ENCODE measurements around the gene RBFOX2. TPM values are rescaled to one million over a fixed set of nuclear protein-coding genes. Genes with fewer than 3 reads are reported as not detected.
"Not testable (repeated sequence)": the region's sequence is repeated elsewhere in the genome, so short reads cannot be mapped to it uniquely, and the experiment has no call there.

RBFOX2 gene, protein sequence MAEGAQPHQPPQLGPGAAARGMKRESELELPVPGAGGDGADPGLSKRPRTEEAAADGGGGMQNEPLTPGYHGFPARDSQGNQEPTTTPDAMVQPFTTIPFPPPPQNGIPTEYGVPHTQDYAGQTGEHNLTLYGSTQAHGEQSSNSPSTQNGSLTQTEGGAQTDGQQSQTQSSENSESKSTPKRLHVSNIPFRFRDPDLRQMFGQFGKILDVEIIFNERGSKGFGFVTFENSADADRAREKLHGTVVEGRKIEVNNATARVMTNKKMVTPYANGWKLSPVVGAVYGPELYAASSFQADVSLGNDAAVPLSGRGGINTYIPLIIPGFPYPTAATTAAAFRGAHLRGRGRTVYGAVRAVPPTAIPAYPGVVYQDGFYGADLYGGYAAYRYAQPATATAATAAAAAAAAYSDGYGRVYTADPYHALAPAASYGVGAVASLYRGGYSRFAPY
- total RNA-seq = 140 to 148 TPM (median 147 TPM) in 3 replicates
- long read RNA-seq, full-length matches to known transcripts = 21 of 188 reads
- long read RNA-seq, partial matches to known transcripts = 2 of 188 reads
- long read RNA-seq, other reads (novel, unspliced or antisense) = 165 of 188 reads

DNA sequence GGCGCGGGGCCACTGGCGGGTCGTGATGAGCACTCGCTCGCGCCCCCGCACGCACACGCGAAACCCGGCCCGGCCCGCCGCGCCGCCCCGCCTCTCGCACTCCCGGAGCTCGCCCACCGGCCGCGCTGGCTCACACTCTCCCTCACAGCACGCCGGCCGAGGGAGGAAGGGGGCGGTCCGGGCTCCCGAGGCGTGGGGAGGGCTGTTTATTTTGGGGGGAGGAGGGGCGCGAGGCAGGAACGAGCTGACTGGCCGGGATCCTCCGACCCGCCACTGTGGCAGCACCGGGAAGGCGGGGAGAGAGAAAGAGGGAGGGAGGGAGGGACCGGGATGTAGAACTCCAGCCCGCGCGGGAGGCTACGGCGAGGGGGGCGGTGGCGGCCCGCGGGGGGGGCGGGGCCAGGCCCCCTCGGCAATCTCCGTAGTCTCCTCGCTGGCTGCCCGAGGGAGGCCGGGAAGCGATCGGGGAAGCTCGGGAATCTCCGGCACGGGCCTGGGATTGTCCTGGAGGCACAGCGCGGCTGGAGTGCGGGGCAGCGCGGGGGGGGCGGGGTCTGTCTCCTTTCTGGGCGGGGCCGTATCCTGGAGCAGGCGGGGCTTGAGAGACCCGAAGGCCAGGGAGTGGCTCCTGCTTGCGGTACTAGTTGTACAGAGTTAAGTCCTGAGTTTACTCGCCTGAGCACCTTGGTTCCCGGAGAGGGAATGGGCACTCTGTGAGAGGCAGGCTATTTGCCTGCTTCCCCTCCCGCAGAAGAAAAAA, at the start of gene RBFOX2:
RBFOX2 (minus strand) TSS at position 179 of the 760 bp plus-strand sequence. CDS start 399 bp downstream, outside the sequence.
- H3K4me1 Mint-ChIP-seq (ENCODE audit: low read depth) = peaks cover 31% of the 10 kb centered on the region

GRCh38 chr22:36077271-36077670, 48.6 kb upstream of the RBFOX2 start:
- Mint-ChIP-seq H3K27ac (ENCODE audit: unreplicated experiment) (peak overlapping the region; percentile 57), H3K9me3 (ENCODE audit: low read depth) (no peaks in the 10 kb centered on the region), H3K27me3 (ENCODE audit: low read depth) (no peaks in the 10 kb centered on the region), H3K36me3 (ENCODE audit: low read depth) (no peaks in the 10 kb centered on the region), H3K4me3 (ENCODE audit: unreplicated experiment) (no peak overlapping the region), H3K4me1 (ENCODE audit: low read depth) (peaks cover 17% of the 10 kb centered on the region)
- TF ChIP-seq, protein P1, sequence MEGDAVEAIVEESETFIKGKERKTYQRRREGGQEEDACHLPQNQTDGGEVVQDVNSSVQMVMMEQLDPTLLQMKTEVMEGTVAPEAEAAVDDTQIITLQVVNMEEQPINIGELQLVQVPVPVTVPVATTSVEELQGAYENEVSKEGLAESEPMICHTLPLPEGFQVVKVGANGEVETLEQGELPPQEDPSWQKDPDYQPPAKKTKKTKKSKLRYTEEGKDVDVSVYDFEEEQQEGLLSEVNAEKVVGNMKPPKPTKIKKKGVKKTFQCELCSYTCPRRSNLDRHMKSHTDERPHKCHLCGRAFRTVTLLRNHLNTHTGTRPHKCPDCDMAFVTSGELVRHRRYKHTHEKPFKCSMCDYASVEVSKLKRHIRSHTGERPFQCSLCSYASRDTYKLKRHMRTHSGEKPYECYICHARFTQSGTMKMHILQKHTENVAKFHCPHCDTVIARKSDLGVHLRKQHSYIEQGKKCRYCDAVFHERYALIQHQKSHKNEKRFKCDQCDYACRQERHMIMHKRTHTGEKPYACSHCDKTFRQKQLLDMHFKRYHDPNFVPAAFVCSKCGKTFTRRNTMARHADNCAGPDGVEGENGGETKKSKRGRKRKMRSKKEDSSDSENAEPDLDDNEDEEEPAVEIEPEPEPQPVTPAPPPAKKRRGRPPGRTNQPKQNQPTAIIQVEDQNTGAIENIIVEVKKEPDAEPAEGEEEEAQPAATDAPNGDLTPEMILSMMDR (IDR thresholded peaks at IDR 0.05) = no peak
- no peak for DNase-seq (ENCODE audit: low spot score)

More for the DNA sequence above, at the start of gene RBFOX2:
- peak within 1 kb of the TSS; percentile 88 for H3K4me3 Mint-ChIP-seq (ENCODE audit: unreplicated experiment)
- H3K27ac Mint-ChIP-seq (ENCODE audit: unreplicated experiment) = peak within 1 kb of the TSS; percentile 95
- TF ChIP-seq, protein P1 (IDR thresholded peaks at IDR 0.05) = no peak
- peak; percentile 97 for DNase-seq (ENCODE audit: low spot score)
- no peaks in the 10 kb centered on the region for H3K27me3 Mint-ChIP-seq (ENCODE audit: low read depth)
- H3K36me3 Mint-ChIP-seq (ENCODE audit: low read depth) = peaks cover 2% of the 10 kb centered on the region
- no peaks in the 10 kb centered on the region for H3K9me3 Mint-ChIP-seq (ENCODE audit: low read depth)

DNA sequence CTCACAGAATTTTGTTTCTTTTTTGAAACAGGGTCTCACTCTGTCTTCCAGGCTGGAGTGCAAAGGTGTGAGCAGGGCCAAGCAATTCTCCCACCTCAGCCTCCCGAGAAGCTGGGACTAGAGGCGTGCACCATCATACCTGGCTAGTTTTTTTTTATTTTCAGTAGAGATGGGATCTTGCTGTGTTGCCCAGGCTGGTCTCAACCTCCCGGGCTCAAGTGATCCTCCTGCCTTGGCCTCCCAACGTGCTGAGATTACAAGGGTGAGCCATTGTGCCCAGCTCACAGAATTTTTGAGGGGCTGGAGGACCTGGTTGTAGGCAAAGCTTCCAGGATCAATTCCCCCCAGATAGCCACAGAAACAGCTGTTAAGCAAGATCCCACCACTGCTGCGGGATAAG, 47.1 kb upstream of the RBFOX2 start:
- H3K27ac Mint-ChIP-seq (ENCODE audit: unreplicated experiment) = no peak overlapping the region
- no peak overlapping the region for H3K4me3 Mint-ChIP-seq (ENCODE audit: unreplicated experiment)
- no peaks in the 10 kb centered on the region for H3K27me3 Mint-ChIP-seq (ENCODE audit: low read depth)
- no peaks in the 10 kb centered on the region for H3K9me3 Mint-ChIP-seq (ENCODE audit: low read depth)
- H3K36me3 Mint-ChIP-seq (ENCODE audit: low read depth) = no peaks in the 10 kb centered on the region
- DNase-seq (ENCODE audit: low spot score) = no peak
- TF ChIP-seq, protein P1 (IDR thresholded peaks at IDR 0.05) = no peak
- H3K4me1 Mint-ChIP-seq (ENCODE audit: low read depth) = peaks cover 7% of the 10 kb centered on the region

DNA sequence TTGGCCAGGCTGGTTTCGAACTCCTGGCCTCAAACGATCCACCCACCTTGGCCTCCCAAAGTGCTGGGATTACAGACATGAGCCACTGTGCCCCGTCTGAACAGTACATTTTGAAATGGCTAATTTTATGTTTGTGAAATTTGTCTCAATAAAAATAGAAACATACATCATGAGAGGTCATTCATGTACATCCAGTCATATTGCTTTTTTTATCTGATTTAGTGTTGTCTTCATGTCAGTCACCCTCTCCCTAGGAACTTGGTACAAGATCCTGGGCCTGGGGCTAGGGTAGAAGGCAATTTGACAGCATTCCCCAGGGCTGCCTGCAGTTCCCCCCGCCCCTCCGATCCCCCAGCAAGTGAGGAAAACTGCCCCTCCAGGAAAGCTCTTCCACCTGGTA, 46.6 kb upstream of the RBFOX2 start:
- H3K27me3 Mint-ChIP-seq (ENCODE audit: low read depth) = no peaks in the 10 kb centered on the region
- H3K4me1 Mint-ChIP-seq (ENCODE audit: low read depth) = peaks cover 5% of the 10 kb centered on the region
- H3K4me3 Mint-ChIP-seq (ENCODE audit: unreplicated experiment) = no peak overlapping the region
- H3K9me3 Mint-ChIP-seq (ENCODE audit: low read depth) = no peaks in the 10 kb centered on the region
- TF ChIP-seq, protein P1 (IDR thresholded peaks at IDR 0.05) = no peak
- no peaks in the 10 kb centered on the region for H3K36me3 Mint-ChIP-seq (ENCODE audit: low read depth)
- H3K27ac Mint-ChIP-seq (ENCODE audit: unreplicated experiment) = no peak overlapping the region
- DNase-seq (ENCODE audit: low spot score) = no peak

DNA sequence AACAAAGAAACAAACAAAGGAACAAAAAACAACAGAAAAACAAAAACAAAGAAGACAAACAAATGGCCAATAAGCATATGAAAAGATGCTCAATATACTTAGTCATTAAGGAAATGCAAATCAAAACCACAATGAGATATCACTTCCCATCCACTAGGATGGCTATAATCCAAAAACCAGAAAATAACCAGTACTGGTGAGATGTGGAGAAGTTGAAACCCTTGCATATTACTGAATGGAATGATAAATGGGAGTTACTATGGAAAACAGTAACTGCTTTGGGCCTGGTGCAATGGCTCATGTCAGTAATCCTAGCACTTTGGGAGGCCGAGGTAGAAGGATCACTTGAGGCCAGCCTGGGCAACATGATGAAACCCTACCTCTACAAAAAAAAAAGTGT, 44.9 kb upstream of the RBFOX2 start:
- H3K4me3 Mint-ChIP-seq (ENCODE audit: unreplicated experiment) = no peak overlapping the region
- no peaks in the 10 kb centered on the region for H3K27me3 Mint-ChIP-seq (ENCODE audit: low read depth)
- DNase-seq (ENCODE audit: low spot score) = no peak
- H3K27ac Mint-ChIP-seq (ENCODE audit: unreplicated experiment) = no peak overlapping the region
- no peaks in the 10 kb centered on the region for H3K36me3 Mint-ChIP-seq (ENCODE audit: low read depth)
- TF ChIP-seq, protein P1 (IDR thresholded peaks at IDR 0.05) = no peak
- H3K9me3 Mint-ChIP-seq (ENCODE audit: low read depth) = no peaks in the 10 kb centered on the region
- H3K4me1 Mint-ChIP-seq (ENCODE audit: low read depth) = peaks cover 5% of the 10 kb centered on the region

DNA sequence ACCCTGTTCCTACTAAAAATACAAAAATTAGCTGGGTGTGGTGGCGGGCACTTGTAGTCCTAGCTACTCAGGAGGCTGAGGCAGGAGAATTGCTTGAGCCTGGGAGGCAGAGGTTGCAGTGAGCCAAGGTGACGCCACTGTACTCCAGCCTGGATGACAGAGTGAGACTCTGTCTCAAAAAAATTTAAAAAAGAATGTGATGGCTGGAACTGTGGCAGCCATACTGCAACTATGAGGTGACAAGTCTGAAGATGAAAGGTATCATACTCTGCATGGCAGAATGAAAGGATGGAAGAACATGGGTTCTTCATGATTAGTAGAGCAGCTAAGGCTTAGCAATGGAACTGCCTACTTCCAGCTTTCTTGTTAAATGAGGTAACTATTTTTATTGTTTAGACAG, 42.0 kb upstream of the RBFOX2 start:
- H3K4me1 Mint-ChIP-seq (ENCODE audit: low read depth); H3K36me3 Mint-ChIP-seq (ENCODE audit: low read depth); H3K27ac Mint-ChIP-seq (ENCODE audit: unreplicated experiment); H3K4me3 Mint-ChIP-seq (ENCODE audit: unreplicated experiment); H3K9me3 Mint-ChIP-seq (ENCODE audit: low read depth); H3K27me3 Mint-ChIP-seq (ENCODE audit: low read depth): not testable (repeated sequence)
- DNase-seq (ENCODE audit: low spot score) = peak; percentile 8

All from chondrocyte (in vitro differentiated cells).